Endothelial cell of umbilical vein (primary cell): Measurements from ENCODE around the gene ZNF207. TPM values are rescaled to one million over a fixed set of nuclear protein-coding genes. Genes with fewer than 3 reads are reported as not detected.
A peak's percentile ranks its signal among the peaks of the same experiment; 100 is the strongest.

ENCODE experiments used
- BruUV-seq: library from RNA; stranded (reverse); fragments of 400-500 nt; replicated peaks from 2 replicates; lab custom pipeline; 2021; lab: Mats Ljungman, UMichigan
- CTCF ChIA-PET: fragments of 300-600, 350-600 bp; sonication (Branson Sonifier 250); formaldehyde crosslinking; loops from one replicate; lab custom pipeline; 2021; ENCODE audit warnings: antibody characterized with exemption, inconsistent platforms; lab: Charles Lee
- POLR2A ChIA-PET: fragments of 300-600, 350-600 bp; sonication (Branson Sonifier 250); formaldehyde crosslinking; loops from one replicate; lab custom pipeline; 2021; ENCODE audit warnings: antibody characterized with exemption, inconsistent platforms; lab: Charles Lee
- DNase-seq: peaks from one replicate; pipeline ENCODE4 v3.0.0-alpha.2; 2011; ENCODE audit warnings: low read depth, low spot score
- FAIRE-seq: peaks from 2 replicates; lab custom pipeline; 2011; peaks lifted over from hg19 to GRCh38; lab: Jason Lieb, UNC
- H2AFZ ChIP-seq: 2 replicates; pipeline ENCODE4 v1.6.0; 2012; ENCODE audit warnings: low read depth, low read length, control low read depth, inconsistent platforms
- H3K27ac ChIP-seq: 2 replicates; pipeline ENCODE4 v1.5.1; 2011; ENCODE audit warnings: low read depth, mild to moderate bottlenecking, control low read depth, low read length, moderate library complexity; ENCODE audit not compliant: insufficient read depth
- H3K27me3 ChIP-seq, 2 experiments: 2 replicates each; pipeline versions ENCODE4 v1.6.0 to v1.6.1; 2011; ENCODE audit warnings: low read length in 2 of 2, mixed read lengths in 1 of 2; ENCODE audit not compliant: control insufficient read depth in 2 of 2, insufficient read depth in 2 of 2
- H3K36me3 ChIP-seq, 2 experiments: 2 replicates in 1 of 2; 3 replicates in 1 of 2; pipeline ENCODE4 v1.5.1; 2011; ENCODE audit warnings: low read length in 2 of 2, mild to moderate bottlenecking in 1 of 2, moderate library complexity in 1 of 2; ENCODE audit not compliant: control insufficient read depth in 2 of 2, insufficient read depth in 2 of 2; ENCODE audit errors: extremely low read depth in 1 of 2
- H3K4me1 ChIP-seq: 3 replicates; pipeline ENCODE4 v1.5.1; 2011; ENCODE audit warnings: mild to moderate bottlenecking, low read length; ENCODE audit not compliant: control insufficient read depth, insufficient read depth; ENCODE audit errors: extremely low read depth
- H3K4me2 ChIP-seq: 2 replicates; pipeline ENCODE4 v1.6.1; 2011; ENCODE audit warnings: low read length, control low read depth, mixed read lengths; ENCODE audit not compliant: insufficient read depth
- H3K4me3 ChIP-seq, 3 experiments: fragments of 200-600 bp in 1 of 3; sonication (generic), shearing (Covaris generic) in 1 of 3; replicated peaks in 1 of 3; 2 replicates each; pipeline ENCODE4 v1.5.1; 2011 to 2016; ENCODE audit warnings: control low read depth in 3 of 3, low read length in 3 of 3, mild to moderate bottlenecking in 2 of 3, inconsistent platforms in 1 of 3, low read depth in 1 of 3, moderate library complexity in 1 of 3; ENCODE audit not compliant: insufficient read depth in 1 of 3
- H3K79me2 ChIP-seq: 2 replicates; pipeline ENCODE4 v1.6.0; 2012; ENCODE audit warnings: low read length, inconsistent platforms; ENCODE audit not compliant: control insufficient read depth, insufficient read depth
- H3K9ac ChIP-seq: replicated peaks from 2 replicates; pipeline ENCODE3; 2011; ENCODE audit warnings: low read length, control low read depth; ENCODE audit not compliant: insufficient read depth; ENCODE audit errors: extremely low read depth
- H3K9me1 ChIP-seq: replicated peaks from 3 replicates; pipeline ENCODE4 v1.6.0; 2011; ENCODE audit warnings: mild to moderate bottlenecking, low read length; ENCODE audit not compliant: control insufficient read depth, insufficient read depth; ENCODE audit errors: extremely low read depth
- H3K9me3 ChIP-seq: replicated peaks from 2 replicates; pipeline ENCODE4 v1.5.1; 2012; ENCODE audit warnings: low read length, inconsistent platforms; ENCODE audit not compliant: control insufficient read depth, insufficient read depth
- H4K20me1 ChIP-seq: replicated peaks from 2 replicates; pipeline ENCODE3; 2011; ENCODE audit warnings: mild to moderate bottlenecking, low read length; ENCODE audit not compliant: control insufficient read depth, insufficient read depth; ENCODE audit errors: extremely low read depth
- EZH2 ChIP-seq: IDR thresholded peaks from 2 replicates; pipeline ENCODE4 v1.6.1; 2012; ENCODE audit warnings: borderline replicate concordance, low read depth, mild to moderate bottlenecking, moderate library complexity, low read length, inconsistent platforms; ENCODE audit not compliant: severe bottlenecking
- FOS ChIP-seq: IDR thresholded peaks from 2 replicates; pipeline ENCODE4 v1.6.1; 2011; ENCODE audit warnings: mild to moderate bottlenecking, low read length, moderate library complexity, borderline replicate concordance; ENCODE audit not compliant: insufficient read depth
- GATA2 ChIP-seq: IDR thresholded peaks from 2 replicates; pipeline ENCODE4 v1.7.0; 2011; ENCODE audit warnings: low read depth, mild to moderate bottlenecking, moderate library complexity, mixed read lengths, low read length; ENCODE audit not compliant: insufficient read length, insufficient read depth
- JUN ChIP-seq: IDR thresholded peaks from 2 replicates; pipeline ENCODE4 v1.6.1; 2011; ENCODE audit warnings: borderline replicate concordance, low read depth; ENCODE audit not compliant: insufficient read length, insufficient read depth
- MYC ChIP-seq: IDR thresholded peaks from one replicate; pipeline ENCODE4 v1.6.1; 2011; ENCODE audit warnings: mild to moderate bottlenecking, low read depth, low read length
- POLR2A ChIP-seq: IDR thresholded peaks from 2 replicates; pipeline ENCODE4 v1.6.1; 2012; ENCODE audit warnings: low read depth, mild to moderate bottlenecking, control low read depth, low read length
- POLR2AphosphoS5 ChIP-seq: IDR thresholded peaks from 2 replicates; pipeline ENCODE4 v1.6.1; 2012; ENCODE audit warnings: low read depth, mild to moderate bottlenecking, control low read depth, low read length, moderate library complexity; ENCODE audit not compliant: insufficient read depth
- dilution Hi-C: fragments of 300-500 bp; cut with MboI; formaldehyde crosslinking; loops from one replicate; pipeline ENCODE4 v1.15.0; 2019; ENCODE audit warnings: low sequenced_read_pairs; ENCODE audit not compliant: extremely low pct_ligation_motif_present
- intact Hi-C: fragments of 100-400 bp; cut with micrococcal nuclease; formaldehyde crosslinking; loops from one replicate; pipeline ENCODE4 v1.10.0; 2022
- microRNA counts: library from miRNA; unstranded; fragments of <30 nt; microRNA quantifications from one replicate; lab custom pipeline; 2016
- microRNA-seq: library from miRNA; unstranded; fragments of <30 nt; microRNA quantifications from one replicate; pipeline ENCODE4 v1.2.0, GENCODE V29; 2021; ENCODE audit warnings: borderline number of aligned reads, borderline replicate concordance
- polyA plus RNA-seq, 4 experiments: library from polyadenylated mRNA; depleted of rRNA in 3 of 4; stranded (reverse) in 3 of 4; unstranded in 1 of 4; fragments of >200 nt; gene quantifications; 2 replicates each; pipeline versions ENCODE4 v1.2.1 to v1.2.3, GENCODE V29; 2011 to 2012; ENCODE audit warnings: missing spikeins in 1 of 4
- small RNA-seq: library from RNA; depleted of rRNA; stranded (forward); fragments of <200 nt; gene quantifications from one replicate; pipeline ENCODE3, GENCODE V24; 2012; ENCODE audit warnings: low replicate concordance, low read depth; ENCODE audit not compliant: insufficient read depth, insufficient read length
- total RNA-seq: library from RNA; stranded (reverse); gene quantifications from 2 replicates; pipeline ENCODE4 v1.2.3, GENCODE V29; 2021
- TF ChIP-seq, protein P1 (sequence below), 2 donors: IDR thresholded peaks; 1 replicate in 1 of 2; 2 replicates in 1 of 2; pipeline ENCODE4 v1.5.1; 2011; ENCODE audit warnings: low read length in 2 of 2, mild to moderate bottlenecking in 2 of 2, moderate library complexity in 2 of 2, control low read depth in 1 of 2, inconsistent platforms in 1 of 2, low read depth in 1 of 2; ENCODE audit not compliant: insufficient read depth in 1 of 2; ENCODE audit errors: extremely low read depth in 1 of 2
- TF ChIP-seq, protein P2 (sequence below): IDR thresholded peaks from 2 replicates; pipeline ENCODE4 v1.6.1; 2011; ENCODE audit not compliant: insufficient read depth, insufficient read length

Gene ZNF207
- total and polyA plus RNA-seq, 2 donors (not counting 3 experiments of a cell fraction or from before 2014, with no cell fraction given), result 206 to 231 TPM

DNA sequence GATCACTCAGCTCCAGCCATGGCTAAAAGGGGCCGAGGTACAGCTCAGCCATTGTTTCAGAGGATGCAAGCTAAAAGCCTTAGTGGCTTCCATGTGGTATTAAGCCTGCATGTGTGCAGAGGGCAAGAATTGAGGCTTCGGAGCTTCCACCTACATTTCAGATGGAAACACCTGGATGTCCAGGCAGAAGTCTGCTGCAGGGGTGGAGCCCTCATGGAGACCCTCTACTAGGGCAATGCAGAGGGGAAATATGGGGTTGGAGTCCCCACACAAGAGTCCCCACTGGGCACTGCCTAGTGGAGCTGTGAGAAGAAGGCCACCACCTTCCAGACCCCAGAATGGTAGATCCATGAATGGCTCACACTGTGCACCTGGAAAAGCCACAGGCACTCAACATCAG lies 79.6 kb downstream of the ZNF207 start:
- Histone ChIP-seq H2AFZ (no peak overlapping the region), H4K20me1 (no peaks in the 10 kb centered on the region), H3K27me3 (no peaks in the 10 kb centered on the region), H3K27ac (no peak overlapping the region), H3K4me1 (no peaks in the 10 kb centered on the region), H3K9me1 (no peaks in the 10 kb centered on the region), H3K79me2 (no peaks in the 10 kb centered on the region), H3K9ac (no peak overlapping the region), H3K4me3 (no peak overlapping the region), H3K36me3 (no peaks in the 10 kb centered on the region), H3K4me2 (no peak overlapping the region), H3K9me3 (peaks cover 1% of the 10 kb centered on the region)
- ChIA-PET POLR2A (no interaction called here), CTCF (interaction anchor here (2.3 kb wide), 1 partner anchor 9 kb away, joined by 9 read pairs; no protein-coding TSS in a partner anchor)
- dilution Hi-C loops (no loop called here), intact Hi-C loops (no loop called here)
- FAIRE-seq, result no peak
- no peak for DNase-seq
- TF ChIP-seq JUN (no peak), FOS (no peak), EZH2 (no peak), POLR2AphosphoS5 (no peak), POLR2A (no peak), MYC (no peak), GATA2 (no peak)
- TF ChIP-seq, protein P1, sequence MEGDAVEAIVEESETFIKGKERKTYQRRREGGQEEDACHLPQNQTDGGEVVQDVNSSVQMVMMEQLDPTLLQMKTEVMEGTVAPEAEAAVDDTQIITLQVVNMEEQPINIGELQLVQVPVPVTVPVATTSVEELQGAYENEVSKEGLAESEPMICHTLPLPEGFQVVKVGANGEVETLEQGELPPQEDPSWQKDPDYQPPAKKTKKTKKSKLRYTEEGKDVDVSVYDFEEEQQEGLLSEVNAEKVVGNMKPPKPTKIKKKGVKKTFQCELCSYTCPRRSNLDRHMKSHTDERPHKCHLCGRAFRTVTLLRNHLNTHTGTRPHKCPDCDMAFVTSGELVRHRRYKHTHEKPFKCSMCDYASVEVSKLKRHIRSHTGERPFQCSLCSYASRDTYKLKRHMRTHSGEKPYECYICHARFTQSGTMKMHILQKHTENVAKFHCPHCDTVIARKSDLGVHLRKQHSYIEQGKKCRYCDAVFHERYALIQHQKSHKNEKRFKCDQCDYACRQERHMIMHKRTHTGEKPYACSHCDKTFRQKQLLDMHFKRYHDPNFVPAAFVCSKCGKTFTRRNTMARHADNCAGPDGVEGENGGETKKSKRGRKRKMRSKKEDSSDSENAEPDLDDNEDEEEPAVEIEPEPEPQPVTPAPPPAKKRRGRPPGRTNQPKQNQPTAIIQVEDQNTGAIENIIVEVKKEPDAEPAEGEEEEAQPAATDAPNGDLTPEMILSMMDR (IDR thresholded peaks at IDR 0.05; ENCODE audit: extremely low read depth in 1 of 2, insufficient read depth in 1 of 2, low read depth in 1 of 2, low read length in 2 of 2), result no peak
- TF ChIP-seq, protein P2, sequence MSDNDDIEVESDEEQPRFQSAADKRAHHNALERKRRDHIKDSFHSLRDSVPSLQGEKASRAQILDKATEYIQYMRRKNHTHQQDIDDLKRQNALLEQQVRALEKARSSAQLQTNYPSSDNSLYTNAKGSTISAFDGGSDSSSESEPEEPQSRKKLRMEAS, result no peak
- BruUV-seq, result no TSS peak

MicroRNAs within 50 kb of the gene (microRNA counts, 767-probe panel; counts per million panel counts)
- 723 counts per million, percentile 96 among the panel's probes with 10 or more counts for microRNA hsa-miR-632 (lab: Ali Mortazavi, UCI)

Small RNA genes within 50 kb of the gene (microRNA-seq; reads per million reads assigned to microRNA genes)
- gene MIR632, result not detected

Small RNA genes within 50 kb of the gene (small RNA-seq; reads per million reads assigned to genes)
- gene AC005899.6, result not detected

Other genes starting within 250 kb of the ZNF207 start
- 22.0 and 23.5 TPM in 2 replicates for gene RHOT1, start 207.7 kb upstream of the ZNF207 start, total RNA-seq
- gene RHOT1, start 207.7 kb upstream of the ZNF207 start, polyA plus RNA-seq, result 22.1 and 28.8 TPM in 2 replicates
- 0.20 TPM in 1 of 2 replicates, not detected in the other for gene RHBDL3, start 84.3 kb upstream of the ZNF207 start, total RNA-seq
- 0.08 and 0.11 TPM in 2 replicates for gene RHBDL3, start 84.3 kb upstream of the ZNF207 start, polyA plus RNA-seq
- 19.1 and 21.5 TPM in 2 replicates for gene C17orf75, start 8.0 kb upstream of the ZNF207 start, total RNA-seq
- 6.3 and 8.8 TPM in 2 replicates for gene C17orf75, start 8.0 kb upstream of the ZNF207 start, polyA plus RNA-seq
- 153 and 161 TPM in 2 replicates for gene PSMD11, start 94.4 kb downstream of the ZNF207 start, total RNA-seq
- gene PSMD11, start 94.4 kb downstream of the ZNF207 start, polyA plus RNA-seq, result 56.4 and 59.4 TPM in 2 replicates
- gene CDK5R1, start 136.8 kb downstream of the ZNF207 start, total RNA-seq, result 3.9 and 6.1 TPM in 2 replicates
- gene CDK5R1, start 136.8 kb downstream of the ZNF207 start, polyA plus RNA-seq, result 1.5 and 1.6 TPM in 2 replicates